ENCODE data around the gene TANC1.

Gene TANC1

GRCh38 chr2:159153951-159154350 is 185.5 kb downstream of the TANC1 start:
- Histone ChIP-seq H3K27me3 (ENCODE audit: insufficient read depth, low read length, poor library complexity) (no peaks in the 10 kb centered on the region), H4K20me1 (ENCODE audit: insufficient read depth, low read length) (no peaks in the 10 kb centered on the region), H2AFZ (ENCODE audit: low read depth, low read length) (no peak overlapping the region), H3K36me3 (ENCODE audit: insufficient read depth, low read length) (peaks cover 17% of the 10 kb centered on the region; the same call in 1 of the 2 replicates), H3K9ac (ENCODE audit: low read depth, low read length) (no peak overlapping the region), H3K4me1 (ENCODE audit: insufficient read depth, low read length) (peaks cover 33% of the 10 kb centered on the region), H3K4me3 (ENCODE audit: low read depth in 1 of 2, low read length in 2 of 2) (no peak overlapping the region), H3K79me2 (ENCODE audit: insufficient read depth, low read length) (no peaks in the 10 kb centered on the region), H3K9me3 (ENCODE audit: insufficient read depth, low read length, severe bottlenecking) (no peaks in the 10 kb centered on the region), H3K27ac (ENCODE audit: low read length) (peak overlapping the region; percentile 5; the same call in 1 of the 2 replicates), H3K4me2 (ENCODE audit: insufficient read depth, low read length) (no peak overlapping the region)
- TF ChIP-seq, protein P1, sequence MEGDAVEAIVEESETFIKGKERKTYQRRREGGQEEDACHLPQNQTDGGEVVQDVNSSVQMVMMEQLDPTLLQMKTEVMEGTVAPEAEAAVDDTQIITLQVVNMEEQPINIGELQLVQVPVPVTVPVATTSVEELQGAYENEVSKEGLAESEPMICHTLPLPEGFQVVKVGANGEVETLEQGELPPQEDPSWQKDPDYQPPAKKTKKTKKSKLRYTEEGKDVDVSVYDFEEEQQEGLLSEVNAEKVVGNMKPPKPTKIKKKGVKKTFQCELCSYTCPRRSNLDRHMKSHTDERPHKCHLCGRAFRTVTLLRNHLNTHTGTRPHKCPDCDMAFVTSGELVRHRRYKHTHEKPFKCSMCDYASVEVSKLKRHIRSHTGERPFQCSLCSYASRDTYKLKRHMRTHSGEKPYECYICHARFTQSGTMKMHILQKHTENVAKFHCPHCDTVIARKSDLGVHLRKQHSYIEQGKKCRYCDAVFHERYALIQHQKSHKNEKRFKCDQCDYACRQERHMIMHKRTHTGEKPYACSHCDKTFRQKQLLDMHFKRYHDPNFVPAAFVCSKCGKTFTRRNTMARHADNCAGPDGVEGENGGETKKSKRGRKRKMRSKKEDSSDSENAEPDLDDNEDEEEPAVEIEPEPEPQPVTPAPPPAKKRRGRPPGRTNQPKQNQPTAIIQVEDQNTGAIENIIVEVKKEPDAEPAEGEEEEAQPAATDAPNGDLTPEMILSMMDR (IDR thresholded peaks at IDR 0.05; ENCODE audit: borderline replicate concordance, extremely low read depth, low read length, poor library complexity, severe bottlenecking) = no peak
- no peak for TF ChIP-seq EZH2 (IDR thresholded peaks at IDR 0.05; ENCODE audit: borderline replicate concordance, low read depth, low read length, severe bottlenecking)
- DNase-seq = no peak
- ATAC-seq (ENCODE audit: insufficient read depth, low read depth) = peak; percentile 41; the same call in 1 of the 3 replicates

DNA sequence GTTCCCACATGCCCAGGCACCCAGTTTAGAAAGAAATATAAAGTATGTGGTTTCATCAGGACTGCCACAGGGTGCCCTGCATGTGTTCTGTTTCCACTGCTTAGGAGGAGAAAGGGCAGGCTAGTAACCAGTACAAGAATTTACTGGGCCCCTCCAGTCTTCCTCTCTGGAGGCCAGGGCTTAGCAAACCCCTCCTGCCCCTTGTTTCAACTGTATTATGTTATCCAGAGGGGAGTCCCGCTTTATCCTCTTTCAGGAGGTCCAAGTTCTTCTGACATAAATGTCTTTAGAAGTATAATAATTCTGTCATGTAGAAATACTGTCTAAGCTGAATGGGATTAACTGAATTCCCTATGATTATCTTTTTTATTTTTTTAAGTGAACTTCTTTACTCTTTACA is 185.9 kb downstream of the TANC1 start:
- Histone ChIP-seq H3K4me2 (ENCODE audit: insufficient read depth, low read length) (no peak overlapping the region), H3K79me2 (ENCODE audit: insufficient read depth, low read length) (no peaks in the 10 kb centered on the region), H3K9me3 (ENCODE audit: insufficient read depth, low read length, severe bottlenecking) (no peaks in the 10 kb centered on the region), H3K27me3 (ENCODE audit: insufficient read depth, low read length, poor library complexity) (no peaks in the 10 kb centered on the region), H3K36me3 (ENCODE audit: insufficient read depth, low read length) (peaks cover 17% of the 10 kb centered on the region; the same call in 1 of the 2 replicates), H3K4me1 (ENCODE audit: insufficient read depth, low read length) (peaks cover 33% of the 10 kb centered on the region), H2AFZ (ENCODE audit: low read depth, low read length) (no peak overlapping the region), H3K27ac (ENCODE audit: low read length) (0 out of 2 replicates have a peak overlapping the region, but pooled peaks have one; percentile 29), H3K9ac (ENCODE audit: low read depth, low read length) (no peak overlapping the region), H3K4me3 (ENCODE audit: low read depth in 1 of 2, low read length in 2 of 2) (no peak overlapping the region), H4K20me1 (ENCODE audit: insufficient read depth, low read length) (no peaks in the 10 kb centered on the region)
- DNase-seq (no peak), ATAC-seq (ENCODE audit: insufficient read depth, low read depth) (peak; percentile 49; the same call in 2 of the 3 replicates)
- no peak for TF ChIP-seq EZH2 (IDR thresholded peaks at IDR 0.05; ENCODE audit: borderline replicate concordance, low read depth, low read length, severe bottlenecking)
- TF ChIP-seq, protein P1 (IDR thresholded peaks at IDR 0.05; ENCODE audit: borderline replicate concordance, extremely low read depth, low read length, poor library complexity, severe bottlenecking) = no peak

GRCh38 chr2:159155320-159155719 is 186.9 kb downstream of the TANC1 start:
- Histone ChIP-seq H4K20me1 (ENCODE audit: insufficient read depth, low read length) (no peaks in the 10 kb centered on the region), H3K4me2 (ENCODE audit: insufficient read depth, low read length) (no peak overlapping the region), H3K4me3 (ENCODE audit: low read depth in 1 of 2, low read length in 2 of 2) (no peak overlapping the region), H3K79me2 (ENCODE audit: insufficient read depth, low read length) (no peaks in the 10 kb centered on the region), H3K27ac (ENCODE audit: low read length) (no peak overlapping the region), H3K9ac (ENCODE audit: low read depth, low read length) (no peak overlapping the region), H3K4me1 (ENCODE audit: insufficient read depth, low read length) (peaks cover 40% of the 10 kb centered on the region), H3K27me3 (ENCODE audit: insufficient read depth, low read length, poor library complexity) (no peaks in the 10 kb centered on the region), H3K9me3 (ENCODE audit: insufficient read depth, low read length, severe bottlenecking) (no peaks in the 10 kb centered on the region), H2AFZ (ENCODE audit: low read depth, low read length) (no peak overlapping the region), H3K36me3 (ENCODE audit: insufficient read depth, low read length) (peaks cover 12% of the 10 kb centered on the region; the same call in 1 of the 2 replicates)
- no peak for TF ChIP-seq EZH2 (IDR thresholded peaks at IDR 0.05; ENCODE audit: borderline replicate concordance, low read depth, low read length, severe bottlenecking)
- TF ChIP-seq, protein P1 (IDR thresholded peaks at IDR 0.05; ENCODE audit: borderline replicate concordance, extremely low read depth, low read length, poor library complexity, severe bottlenecking) = no peak
- ATAC-seq (ENCODE audit: insufficient read depth, low read depth) = no peak
- DNase-seq = no peak

Measured in DND-41 (cell line).